ENCODE results near the gene LMF2. TPM values are rescaled to one million over a fixed set of nuclear protein-coding genes. Genes with fewer than 3 reads are reported as not detected.

Gene LMF2
- total RNA-seq, 3 donors from 2014 or later: 57.8 to 66.4 (median 60.7) TPM

DNA sequence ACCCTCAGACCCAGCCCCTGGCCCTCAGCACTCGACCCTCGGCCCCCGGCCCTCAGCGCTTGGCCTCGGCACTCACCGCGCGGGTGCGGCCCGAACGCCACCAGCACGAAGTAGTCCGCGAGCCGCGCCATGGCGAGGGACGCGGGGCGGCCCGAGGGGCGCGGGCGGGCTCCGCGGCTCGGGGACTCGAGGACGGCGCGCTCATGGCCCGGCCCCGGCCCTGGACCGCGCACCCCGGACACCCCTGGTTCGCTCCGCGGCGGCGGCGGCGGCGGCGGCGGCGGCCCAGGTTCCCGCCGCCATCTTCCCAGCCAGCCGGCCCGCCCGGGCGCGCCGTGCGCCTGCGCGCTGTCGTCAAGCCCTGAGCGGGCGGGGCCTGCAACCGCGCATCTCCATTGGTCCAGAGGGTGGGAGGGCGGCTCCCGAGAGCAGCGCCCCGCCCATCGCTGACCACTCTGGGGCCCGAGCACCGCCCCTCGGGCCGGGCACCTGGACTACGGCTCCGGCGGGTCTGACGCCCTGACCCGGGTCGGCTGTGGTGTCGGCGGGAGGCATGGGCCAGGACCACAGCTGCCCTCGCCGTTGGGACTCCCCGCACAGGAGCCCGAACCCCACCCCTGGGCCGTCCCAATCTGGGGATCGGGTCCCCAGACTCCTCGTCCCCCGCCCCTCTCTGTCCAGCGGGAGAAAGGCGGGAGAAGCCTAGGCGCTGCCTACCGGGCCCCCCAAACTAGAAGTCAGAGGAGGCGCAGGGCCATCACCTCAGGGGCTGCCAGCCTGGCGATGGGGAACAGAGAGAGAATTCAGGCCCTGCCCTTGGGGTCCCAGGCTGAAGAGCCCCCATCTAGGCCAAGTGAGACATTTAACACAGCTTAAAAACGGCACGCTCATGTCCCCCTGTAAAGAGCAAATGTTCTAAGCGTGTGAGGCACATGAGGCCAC, 32.5 kb downstream of the LMF2 start, which contains the start of gene SBF1:
TSS of gene SBF1 (minus strand) at position 326 of the 942 bp plus-strand sequence. CDS start at position 131, 195 bp downstream.
- ATAC-seq (peak; percentile 81), DNase-seq (peak; percentile 93 to 95 (median 93))
- H3K4me3 ChIP-seq: peak within 1 kb of the TSS; percentile 95
- H3K36me3 ChIP-seq (ENCODE audit: low read depth): no peaks in the 10 kb centered on the region
- intact Hi-C loops (cut with DNase I, micrococcal nuclease): no loop called here
- TF ChIP-seq, protein P1, sequence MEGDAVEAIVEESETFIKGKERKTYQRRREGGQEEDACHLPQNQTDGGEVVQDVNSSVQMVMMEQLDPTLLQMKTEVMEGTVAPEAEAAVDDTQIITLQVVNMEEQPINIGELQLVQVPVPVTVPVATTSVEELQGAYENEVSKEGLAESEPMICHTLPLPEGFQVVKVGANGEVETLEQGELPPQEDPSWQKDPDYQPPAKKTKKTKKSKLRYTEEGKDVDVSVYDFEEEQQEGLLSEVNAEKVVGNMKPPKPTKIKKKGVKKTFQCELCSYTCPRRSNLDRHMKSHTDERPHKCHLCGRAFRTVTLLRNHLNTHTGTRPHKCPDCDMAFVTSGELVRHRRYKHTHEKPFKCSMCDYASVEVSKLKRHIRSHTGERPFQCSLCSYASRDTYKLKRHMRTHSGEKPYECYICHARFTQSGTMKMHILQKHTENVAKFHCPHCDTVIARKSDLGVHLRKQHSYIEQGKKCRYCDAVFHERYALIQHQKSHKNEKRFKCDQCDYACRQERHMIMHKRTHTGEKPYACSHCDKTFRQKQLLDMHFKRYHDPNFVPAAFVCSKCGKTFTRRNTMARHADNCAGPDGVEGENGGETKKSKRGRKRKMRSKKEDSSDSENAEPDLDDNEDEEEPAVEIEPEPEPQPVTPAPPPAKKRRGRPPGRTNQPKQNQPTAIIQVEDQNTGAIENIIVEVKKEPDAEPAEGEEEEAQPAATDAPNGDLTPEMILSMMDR (IDR thresholded peaks at IDR 0.05): no peak
- peaks cover 43% of the 10 kb centered on the region for H3K4me1 ChIP-seq (ENCODE audit: low read depth)
- H3K9me3 ChIP-seq: no peaks in the 10 kb centered on the region

DNA sequence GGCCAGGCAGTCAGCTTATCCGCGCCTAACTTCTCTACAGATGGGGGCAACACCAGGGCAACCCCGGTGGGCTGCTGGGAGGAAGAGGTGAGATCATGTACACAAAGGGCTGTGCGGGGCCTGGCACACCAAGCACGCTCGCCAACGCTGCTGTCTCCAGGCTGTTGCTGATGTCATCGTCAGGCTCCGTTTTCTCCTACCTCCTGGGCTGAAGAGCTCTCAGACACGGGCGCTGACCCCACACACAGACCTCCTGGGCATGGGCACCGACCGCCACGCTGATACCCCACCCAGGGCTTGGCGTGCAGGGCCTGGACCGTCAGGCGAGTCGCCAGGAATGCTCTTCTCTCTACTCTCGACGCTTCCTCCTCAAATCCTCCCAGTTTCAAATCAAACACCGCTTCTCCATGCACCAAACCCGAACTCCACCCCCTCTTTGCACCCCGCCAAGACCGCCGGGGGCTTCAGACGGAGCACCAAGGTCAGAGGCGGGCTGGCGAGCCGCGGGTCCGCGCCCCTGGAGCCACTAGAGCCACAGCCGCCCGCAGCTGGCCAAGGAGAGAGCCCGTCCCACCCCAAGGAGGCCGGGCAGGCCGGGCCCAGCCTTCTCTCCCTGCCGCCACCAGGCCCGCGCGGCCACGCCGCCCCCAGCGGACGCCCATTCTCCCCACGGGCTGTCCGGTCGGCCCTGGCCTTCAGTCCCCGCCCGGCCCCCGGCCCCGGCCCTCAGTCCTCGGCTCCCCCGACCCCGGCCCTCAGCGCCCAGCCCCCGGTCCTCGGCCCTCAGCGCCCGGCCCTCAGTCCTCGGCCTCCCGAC, 33.4 kb downstream of the LMF2 start:
- DNase-seq: peak; percentile 44 to 71 (median 70)
- TF ChIP-seq, protein P1 (IDR thresholded peaks at IDR 0.05): no peak
- intact Hi-C loops (cut with DNase I, micrococcal nuclease): no loop called here
- ATAC-seq: peak; percentile 32
- Histone ChIP-seq H3K4me1 (ENCODE audit: low read depth) (peaks cover 52% of the 10 kb centered on the region), H3K36me3 (ENCODE audit: low read depth) (no peaks in the 10 kb centered on the region), H3K9me3 (no peaks in the 10 kb centered on the region), H3K4me3 (peak overlapping the region; percentile 95)

DNA sequence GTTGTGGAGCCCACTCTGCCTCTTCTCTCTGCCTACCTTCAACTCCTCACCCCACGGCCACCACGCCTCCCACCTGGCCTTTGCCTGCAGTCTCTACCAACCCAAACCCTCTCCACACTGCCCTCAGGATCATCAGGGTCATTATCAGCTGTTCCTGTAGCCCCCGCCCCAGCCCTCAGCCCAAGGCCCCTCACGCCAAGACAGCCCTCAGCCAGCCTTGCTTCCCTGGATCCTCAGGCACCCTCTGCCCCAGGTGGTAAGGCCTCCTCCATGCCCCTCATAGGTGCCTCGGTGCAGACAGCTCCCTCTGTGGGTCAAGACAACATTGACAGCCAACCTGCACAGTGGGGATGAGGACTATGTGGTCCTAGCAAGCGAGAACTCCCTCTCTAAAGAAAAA, 34.4 kb downstream of the LMF2 start:
- ATAC-seq (no peak), DNase-seq (peak in 2 of 3 donors; percentile 33 to 58)
- H3K9me3 ChIP-seq: no peaks in the 10 kb centered on the region
- no peak overlapping the region for H3K4me3 ChIP-seq
- H3K4me1 ChIP-seq (ENCODE audit: low read depth): peaks cover 56% of the 10 kb centered on the region
- no peaks in the 10 kb centered on the region for H3K36me3 ChIP-seq (ENCODE audit: low read depth)
- intact Hi-C loops (cut with DNase I, micrococcal nuclease): no loop called here
- TF ChIP-seq, protein P1 (IDR thresholded peaks at IDR 0.05): no peak

DNA sequence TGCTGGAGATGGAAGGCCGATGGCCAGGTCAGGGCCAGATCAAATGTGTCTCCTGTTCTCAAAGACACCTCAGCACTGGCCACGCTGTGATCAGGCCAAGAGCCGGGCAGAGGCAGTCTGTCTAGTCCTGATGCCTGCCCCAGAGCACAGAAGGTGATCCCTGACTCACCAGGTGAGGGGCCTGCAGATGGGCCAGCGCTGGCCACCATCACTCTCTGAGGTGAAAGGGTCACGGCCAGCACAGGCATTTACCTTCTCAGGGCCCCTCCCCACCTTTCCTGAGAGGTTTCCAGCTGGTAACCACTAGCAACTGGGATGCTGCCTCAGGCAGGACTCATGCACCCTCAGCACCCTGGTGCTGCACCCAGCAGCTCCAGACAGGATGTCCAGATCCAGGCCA, 35.5 kb downstream of the LMF2 start:
- TF ChIP-seq, protein P1 (IDR thresholded peaks at IDR 0.05): no peak

DNA sequence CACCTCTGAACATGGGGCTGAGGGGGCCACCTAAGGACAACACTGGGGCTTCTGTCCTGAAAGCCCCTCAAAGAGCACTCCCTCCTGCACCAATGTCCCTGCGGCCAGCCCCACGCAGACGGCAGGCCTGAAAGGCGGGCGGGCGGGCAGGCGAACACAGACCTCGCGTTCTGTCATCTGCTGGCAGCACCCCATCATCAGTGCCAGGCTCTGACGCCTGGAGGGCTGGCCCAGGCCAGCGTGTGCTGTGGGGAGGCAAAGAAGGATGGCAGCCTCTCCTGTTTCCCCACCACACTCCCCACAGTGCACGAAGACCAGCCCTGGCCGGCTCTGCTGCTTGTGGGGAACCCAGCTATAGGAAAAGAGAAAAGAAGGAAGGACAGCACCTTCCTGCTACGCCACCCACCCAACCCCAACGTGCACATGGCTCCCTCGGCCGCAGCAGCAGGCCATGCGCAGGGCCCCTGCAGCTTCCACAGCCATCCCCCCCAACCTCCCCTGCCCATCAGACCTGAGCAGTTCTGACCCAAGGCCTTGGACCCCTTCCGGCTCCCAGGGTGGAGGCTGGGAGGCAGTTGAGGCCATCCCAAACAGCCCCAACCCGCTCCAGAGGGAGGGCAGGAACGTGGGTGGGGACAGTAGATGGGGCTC, 36.2 kb downstream of the LMF2 start:
- TF ChIP-seq, protein P1 (IDR thresholded peaks at IDR 0.05): no peak
- Histone ChIP-seq H3K9me3 (no peaks in the 10 kb centered on the region), H3K36me3 (ENCODE audit: low read depth) (peaks cover 9% of the 10 kb centered on the region), H3K4me3 (no peak overlapping the region), H3K4me1 (ENCODE audit: low read depth) (peaks cover 56% of the 10 kb centered on the region)
- DNase-seq (peak in 1 of 3 donors; percentile 57), ATAC-seq (no peak)
- intact Hi-C loops (cut with DNase I, micrococcal nuclease): no loop called here

More for the DNA sequence above, 35.5 kb downstream of the LMF2 start:
- intact Hi-C loops (cut with DNase I, micrococcal nuclease): no loop called here
- peaks cover 56% of the 10 kb centered on the region for H3K4me1 ChIP-seq (ENCODE audit: low read depth)
- H3K36me3 ChIP-seq (ENCODE audit: low read depth): peaks cover 3% of the 10 kb centered on the region
- no peak for ATAC-seq
- no peaks in the 10 kb centered on the region for H3K9me3 ChIP-seq
- peak in 1 of 3 donors; percentile 52 for DNase-seq
- no peak overlapping the region for H3K4me3 ChIP-seq
